GM21447 (cell line): Measurements from ENCODE around the gene DELE1.
"Not testable (repeated sequence)": the region's sequence is repeated elsewhere in the genome, so short reads cannot be mapped to it uniquely, and the experiment has no call there.

Experiments
- ATAC-seq: cut with Tn5 transposase; IDR thresholded peaks from one replicate; pipeline ENCODE4 v1.9.1; 2021; ENCODE audit not compliant: unreplicated experiment

Gene DELE1

GRCh38 chr5:141922827-141923447, 734 bp upstream of the DELE1 start:
- ATAC-seq, result not testable (repeated sequence)

DNA sequence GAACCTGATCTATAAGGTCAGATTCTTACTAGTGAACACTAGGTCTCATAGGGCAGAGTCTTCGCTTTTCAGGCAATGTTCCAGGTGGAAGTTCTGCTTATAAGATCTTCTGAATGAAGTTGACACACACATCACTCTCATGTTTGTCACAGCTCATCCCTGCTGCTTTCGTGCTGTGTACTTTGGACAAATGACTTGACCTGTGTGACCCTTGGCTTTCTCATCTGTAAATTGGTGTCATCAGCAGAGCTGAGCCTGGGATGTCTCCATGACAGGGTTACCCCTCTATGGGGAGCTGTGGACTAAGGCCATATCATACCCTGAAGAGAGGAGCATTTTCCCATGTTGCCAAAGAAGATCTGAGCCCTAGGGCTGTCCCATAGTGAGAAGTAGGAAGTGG, 2.8 kb downstream of the DELE1 start:
- ATAC-seq, result no peak

DNA sequence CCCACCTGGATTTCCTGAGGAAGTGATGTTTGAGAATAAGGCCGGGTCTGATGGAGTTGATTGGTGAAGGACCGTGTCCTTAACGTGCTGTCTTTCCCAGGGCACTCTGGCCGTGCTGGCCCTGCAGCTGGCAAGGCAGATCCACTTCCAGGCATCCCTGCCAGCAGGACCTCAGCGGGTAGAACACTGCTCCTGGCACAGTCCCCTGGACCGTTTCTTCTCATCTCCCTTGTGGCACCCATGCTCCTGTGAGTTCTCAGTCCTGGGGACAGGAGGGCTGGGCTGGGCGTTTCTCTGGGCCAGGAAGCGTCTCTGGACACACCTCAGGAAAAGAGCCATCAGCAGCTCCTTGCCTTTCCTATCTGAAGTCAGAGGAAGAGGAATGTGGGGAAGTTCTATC, 4.4 kb downstream of the DELE1 start:
- ATAC-seq, result no peak

DNA sequence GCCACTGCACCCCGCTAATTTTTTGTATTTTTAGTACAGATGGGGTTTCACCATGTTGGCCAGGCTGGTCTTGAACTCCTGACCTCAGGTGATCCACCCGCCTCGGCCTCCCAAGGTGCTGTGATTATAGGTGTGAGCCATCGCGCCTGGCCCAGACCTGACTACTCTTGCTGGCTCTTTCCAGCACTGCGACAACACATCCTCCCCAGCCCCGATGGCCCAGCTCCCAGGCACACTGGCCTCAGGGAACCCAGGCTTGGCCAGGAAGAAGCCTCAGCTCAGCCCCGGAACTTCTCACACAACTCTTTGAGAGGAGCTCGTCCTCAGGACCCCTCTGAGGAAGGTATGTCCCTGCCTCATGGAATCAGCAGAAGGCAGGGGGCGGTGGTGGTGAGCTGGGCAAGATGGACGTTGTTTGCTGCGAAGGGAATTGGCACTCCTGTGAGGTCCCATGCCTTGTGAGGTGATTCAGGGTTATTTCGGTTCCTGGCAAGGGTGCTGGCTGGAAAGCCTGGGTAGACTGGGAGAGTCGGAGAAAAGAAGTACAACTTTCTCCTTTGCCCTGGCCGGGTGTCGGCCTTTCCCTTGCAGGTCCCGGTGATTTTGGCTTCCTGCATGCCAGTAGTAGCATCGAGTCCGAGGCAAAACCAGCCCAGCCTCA, 5.9 kb downstream of the DELE1 start:
- ATAC-seq, result no peak

DNA sequence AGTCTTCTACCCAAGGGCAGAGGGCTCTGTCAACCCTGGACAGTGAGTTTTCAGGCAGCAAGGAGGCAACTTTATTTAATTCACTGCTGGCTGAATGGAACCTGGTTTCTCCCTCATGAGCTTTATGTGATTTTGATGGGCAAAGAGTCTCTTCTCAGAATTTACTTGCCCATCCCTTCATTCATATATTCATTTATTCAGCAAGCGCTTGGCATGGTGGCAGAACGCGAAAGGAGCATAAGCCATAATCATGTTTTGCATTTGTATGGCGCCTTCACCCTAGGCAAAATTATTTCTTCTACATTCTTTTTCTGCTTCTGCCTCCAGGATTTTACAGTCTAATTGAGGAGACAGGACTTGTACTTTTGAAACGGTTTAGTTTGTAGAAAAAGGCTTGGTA, 8.0 kb downstream of the DELE1 start:
- ATAC-seq, result no peak

DNA sequence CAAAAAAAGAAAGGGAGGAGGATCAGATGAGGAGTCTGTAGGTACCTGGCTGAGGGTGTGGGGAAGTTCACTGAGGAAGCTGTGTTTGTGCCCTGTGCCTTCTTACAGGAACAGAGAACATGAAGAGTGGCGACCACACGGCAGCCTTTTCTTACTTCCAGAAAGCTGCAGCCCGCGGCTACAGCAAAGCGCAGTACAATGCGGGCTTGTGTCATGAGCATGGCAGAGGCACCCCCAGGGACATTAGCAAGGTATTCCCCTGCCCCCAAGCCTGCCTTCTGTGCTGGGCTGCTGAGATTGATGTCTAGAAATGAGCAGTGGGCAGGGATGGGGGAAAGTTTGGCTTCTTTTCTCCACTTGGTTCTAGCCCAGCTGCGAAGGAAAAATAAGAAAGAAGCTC, 9.5 kb downstream of the DELE1 start:
- ATAC-seq, result no peak

DNA sequence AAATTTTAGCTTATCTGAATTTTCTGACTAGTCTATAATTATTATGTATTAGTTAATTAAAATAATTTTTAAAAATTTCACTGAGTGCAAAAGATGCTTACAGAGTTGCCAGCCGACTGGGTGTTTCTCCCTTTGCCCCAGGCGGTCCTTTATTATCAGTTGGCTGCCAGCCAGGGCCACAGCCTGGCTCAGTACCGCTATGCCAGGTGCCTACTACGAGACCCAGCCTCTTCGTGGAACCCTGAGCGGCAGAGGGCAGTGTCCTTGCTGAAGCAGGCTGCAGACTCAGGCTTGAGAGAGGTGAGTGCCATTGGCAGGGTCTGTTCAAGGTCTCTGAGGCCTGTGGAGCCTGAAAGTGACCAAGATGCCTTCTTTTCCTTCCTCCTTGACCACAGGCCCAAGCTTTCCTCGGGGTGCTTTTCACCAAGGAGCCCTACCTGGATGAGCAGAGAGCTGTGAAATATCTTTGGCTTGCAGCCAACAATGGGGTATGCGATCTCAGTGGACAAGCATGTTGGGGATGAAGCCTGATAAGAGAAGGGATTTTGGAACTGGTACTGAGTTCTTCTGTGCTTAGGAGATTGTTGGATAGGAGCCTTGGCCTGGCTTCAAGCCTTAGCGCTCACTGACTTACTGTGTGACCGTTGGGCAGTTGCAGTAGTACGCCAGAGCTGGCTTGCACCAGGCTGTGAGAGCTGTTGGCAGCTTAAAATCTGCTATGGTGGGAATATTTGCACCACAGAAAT, 10.6 kb downstream of the DELE1 start:
- no peak for ATAC-seq

DNA sequence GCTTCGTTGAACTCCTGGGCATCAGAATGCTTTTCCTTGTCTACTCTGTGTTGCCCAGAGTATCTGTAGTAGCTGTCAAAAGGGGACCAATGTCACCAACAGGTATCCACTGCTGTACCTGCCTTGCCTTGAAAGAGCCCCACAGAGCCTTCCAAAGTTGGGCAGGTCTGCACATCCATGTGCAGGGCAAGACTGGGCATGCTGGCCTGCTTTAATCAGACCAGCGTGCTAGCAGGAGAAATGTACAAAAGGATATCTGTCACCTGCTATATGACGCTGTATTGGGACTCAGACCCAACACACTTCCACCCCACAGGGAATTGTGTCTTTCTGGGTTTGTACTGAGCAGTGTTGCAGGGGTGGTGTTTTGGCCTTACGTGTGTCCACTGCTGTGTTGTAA, 11.9 kb downstream of the DELE1 start:
- ATAC-seq, result no peak

DNA sequence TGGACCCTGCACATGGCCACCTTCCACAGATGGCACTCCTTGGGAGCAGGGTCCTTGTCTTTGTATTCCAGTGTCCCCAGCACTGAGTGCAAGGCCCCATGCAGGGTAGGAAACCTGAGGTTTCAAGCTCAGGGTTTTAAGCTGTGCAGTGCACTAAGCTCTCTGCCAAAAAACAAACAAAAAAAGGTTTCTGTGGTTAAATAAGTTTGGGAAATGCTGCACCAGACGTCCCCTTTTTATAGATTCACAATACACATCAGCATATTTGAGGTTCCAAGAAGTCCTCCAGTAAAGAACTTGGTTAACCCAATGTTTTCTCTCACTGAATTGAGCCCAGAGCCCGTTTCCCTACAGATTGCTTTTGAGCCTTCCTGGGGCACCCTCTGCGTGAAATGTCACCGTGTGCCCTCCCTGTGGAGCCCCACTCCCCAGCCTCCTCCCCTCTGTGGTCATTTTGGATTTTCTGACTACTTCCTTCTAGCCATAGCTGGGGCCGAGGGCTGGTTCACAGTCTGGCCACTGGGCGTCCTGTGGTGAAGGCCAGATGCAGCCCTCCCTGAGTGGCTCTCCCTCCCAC, 17.1 kb downstream of the DELE1 start:
- no peak for ATAC-seq

GRCh38 chr5:141941307-141941706, 17.6 kb downstream of the DELE1 start:
- ATAC-seq, result no peak

DNA sequence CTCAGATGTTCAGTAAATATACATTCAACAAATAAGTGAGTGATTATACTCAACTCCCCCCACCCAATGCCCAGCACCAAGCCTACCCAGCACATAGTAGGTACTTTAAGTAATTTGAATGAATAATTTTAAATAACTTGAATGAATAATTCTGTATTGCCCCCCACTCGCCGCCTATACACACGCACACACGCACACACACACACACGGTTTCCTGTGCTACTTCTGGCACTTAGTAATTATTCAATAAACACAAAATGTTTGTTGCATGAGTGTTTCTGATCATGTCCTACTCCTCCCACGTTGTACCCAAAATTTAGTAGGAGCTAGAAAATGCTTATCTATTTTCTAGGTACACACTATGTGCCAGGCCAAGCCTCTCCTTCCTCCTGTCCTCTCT, 18.1 kb downstream of the DELE1 start:
- ATAC-seq, result no peak

DNA sequence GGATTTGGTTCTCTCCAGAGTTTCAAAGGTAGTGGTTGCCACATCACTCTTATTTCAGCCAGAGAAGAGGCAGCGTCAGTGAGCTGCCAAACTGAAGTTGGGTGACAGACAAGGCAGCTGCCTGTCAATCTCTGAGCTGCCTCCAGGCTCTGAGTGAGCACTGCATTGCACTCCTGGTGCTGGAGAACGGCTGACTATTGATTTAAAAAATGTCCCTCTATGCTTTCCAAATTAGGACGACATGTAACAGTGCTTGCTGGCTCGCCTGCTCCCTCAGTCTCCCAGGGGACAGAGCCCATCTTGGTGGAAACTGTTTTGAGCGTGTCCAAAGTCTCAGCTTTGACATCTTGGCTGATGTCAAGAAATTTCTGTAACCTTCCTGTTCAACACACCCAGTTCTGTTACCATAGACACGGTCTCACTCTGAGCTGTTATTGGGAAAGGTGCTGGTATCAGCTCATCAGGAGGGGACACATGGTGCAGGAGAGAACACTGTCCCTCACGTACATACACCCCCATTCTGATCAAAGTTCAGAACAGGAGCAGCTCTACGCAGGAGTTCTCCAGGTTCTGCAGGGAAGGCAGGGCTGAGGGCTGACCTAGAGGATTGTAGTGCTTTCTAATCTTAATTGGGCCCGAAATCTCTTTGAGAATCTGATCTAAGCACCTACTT, 18.6 kb downstream of the DELE1 start:
- ATAC-seq, result no peak

DNA sequence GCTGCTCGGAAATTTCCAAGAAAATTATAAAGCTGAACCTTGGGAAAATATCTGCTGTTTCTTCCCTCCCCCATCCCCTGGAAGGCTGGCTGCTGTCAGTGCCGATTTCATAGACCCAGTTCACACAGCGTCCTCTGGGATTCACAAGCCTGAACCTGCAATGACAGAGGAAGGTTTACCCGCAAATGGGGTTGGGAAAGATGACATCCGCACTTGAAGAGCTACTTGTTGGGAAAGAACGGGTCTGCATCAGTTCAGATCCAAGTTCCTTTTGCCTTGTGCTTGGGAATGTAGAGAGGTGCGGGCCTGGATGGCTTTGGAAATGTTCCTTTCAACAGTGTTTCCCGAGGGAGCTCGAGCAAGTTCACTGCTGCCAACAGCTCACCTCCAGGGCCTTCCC, 20.4 kb downstream of the DELE1 start:
- ATAC-seq, result no peak

GRCh38 chr5:141945511-141946051, 21.9 kb downstream of the DELE1 start:
- ATAC-seq, result no peak

GRCh38 chr5:141947316-141947715, 23.6 kb downstream of the DELE1 start:
- ATAC-seq, result no peak

DNA sequence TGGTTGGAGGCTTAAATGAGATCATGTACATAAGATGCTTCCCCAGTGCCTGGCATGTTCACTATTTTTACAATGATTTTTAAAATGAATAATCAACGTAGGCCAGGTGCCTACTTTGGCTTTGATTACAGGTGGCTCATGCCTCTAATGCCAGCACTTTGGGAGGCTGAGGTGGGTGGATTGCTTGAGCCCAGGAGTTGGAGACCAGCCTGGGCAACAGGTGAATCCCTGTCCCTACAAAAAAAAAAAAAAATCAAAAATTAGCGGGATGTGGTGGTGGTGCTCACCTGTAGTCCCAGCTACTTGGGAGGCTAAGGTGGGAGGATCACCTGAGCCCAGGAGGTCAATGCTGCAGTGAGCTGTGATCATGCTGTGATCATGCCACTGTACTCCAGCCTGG, 25.1 kb downstream of the DELE1 start:
- ATAC-seq, result no peak

DNA sequence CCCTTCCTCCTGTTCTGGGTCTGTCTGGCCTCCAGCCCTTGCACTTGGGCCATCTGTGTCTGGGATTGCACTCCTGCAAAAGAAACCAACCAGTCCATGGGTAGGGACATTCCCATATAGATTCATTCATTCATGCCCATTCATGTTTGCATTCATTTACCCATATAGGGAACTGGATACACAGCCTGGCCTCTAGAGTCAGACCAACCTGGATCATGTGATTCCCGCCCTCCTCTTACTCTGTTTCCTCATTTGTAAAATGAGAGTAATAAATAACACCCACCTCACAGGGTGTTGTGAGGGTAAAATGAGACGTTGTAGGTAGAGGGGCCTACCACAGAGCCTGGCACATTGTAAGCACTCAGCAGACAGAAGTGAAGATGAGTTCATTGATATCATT, 25.8 kb downstream of the DELE1 start:
- no peak for ATAC-seq

DNA sequence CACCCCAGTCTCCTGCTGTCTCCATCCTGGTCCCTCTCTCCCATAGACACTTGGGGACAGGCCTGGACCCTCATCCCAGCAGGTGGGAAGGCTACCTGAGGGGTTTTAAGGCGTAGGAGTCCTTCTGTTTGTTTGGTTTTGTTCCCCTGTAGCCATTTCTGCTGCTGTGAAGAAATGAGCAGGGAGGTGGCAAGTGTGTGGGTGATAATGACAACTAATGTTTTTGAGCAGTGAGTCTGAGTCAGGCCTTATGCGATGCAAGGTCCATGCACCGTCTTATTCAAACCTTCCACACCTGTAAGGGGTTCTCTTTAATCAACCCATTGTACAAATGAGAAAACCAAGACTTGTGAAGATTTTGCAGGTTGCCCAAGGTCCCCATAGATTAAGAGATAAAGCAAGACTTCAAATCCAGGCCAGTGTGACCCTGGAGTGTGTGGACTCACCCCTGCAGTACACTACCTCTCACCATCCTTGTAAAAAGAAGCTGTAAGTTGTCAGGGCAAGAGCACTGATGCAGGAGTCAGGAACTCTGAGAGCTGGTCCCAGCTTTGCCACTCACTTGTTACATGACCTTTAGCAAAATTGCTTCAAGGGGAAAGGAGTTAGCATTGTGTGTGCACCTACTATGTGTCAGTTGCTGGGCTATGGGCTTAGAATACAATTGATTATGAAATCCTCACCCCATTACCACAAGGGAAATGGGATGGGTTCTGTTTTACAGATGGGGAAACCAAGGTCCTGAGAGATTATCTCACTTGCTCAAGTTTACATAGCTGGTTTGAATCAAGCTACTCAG, 26.7 kb downstream of the DELE1 start:
- no peak for ATAC-seq

DNA sequence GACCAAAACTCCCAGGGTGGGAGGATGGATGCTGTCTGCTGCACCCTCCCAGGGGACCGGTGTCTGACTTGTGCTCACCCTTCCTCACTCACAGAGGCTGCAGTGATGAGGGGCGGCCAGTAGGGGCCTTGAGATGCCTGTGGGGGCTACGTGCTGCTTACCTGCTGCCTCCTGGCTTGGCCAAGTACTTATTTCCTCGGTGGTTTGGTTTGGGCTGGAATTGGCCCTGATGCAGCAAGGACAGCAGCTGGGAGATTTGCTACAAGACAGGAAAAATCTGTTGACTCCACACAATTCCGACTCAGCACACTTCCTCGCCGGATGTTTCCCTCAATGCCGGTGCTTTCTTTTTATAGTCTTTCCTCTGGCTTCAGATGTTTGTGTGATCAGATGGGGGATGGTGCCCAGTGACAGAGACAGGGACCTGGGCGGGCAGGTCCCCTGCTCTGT, 27.7 kb downstream of the DELE1 start:
- ATAC-seq, result peak; percentile 86

- no peak for ATAC-seq
Observed at GRCh38 chr5:141952020-141952419, 28.3 kb downstream of the DELE1 start.
